Parathyroid adenoma (tissue), 2 donors: ENCODE results near the gene KCP.

Experiments
- H2AFZ ChIP-seq: fragments of 300-600 bp; sonication (generic); one replicate; pipeline ENCODE4 v1.7.0; 2017; ENCODE audit warnings: antibody characterized with exemption, mild to moderate bottlenecking
- H3K27ac ChIP-seq: fragments of 300-600 bp; sonication (generic); one replicate; pipeline ENCODE4 v1.7.0; 2017
- H3K27me3 ChIP-seq: fragments of 300-600 bp; sonication (generic); one replicate; pipeline ENCODE4 v1.7.0; 2017; ENCODE audit warnings: low read length; ENCODE audit not compliant: control insufficient read depth, insufficient read depth
- H3K36me3 ChIP-seq: fragments of 300-600 bp; sonication (generic); one replicate; pipeline ENCODE4 v1.7.0; 2017; ENCODE audit warnings: low read length; ENCODE audit not compliant: control insufficient read depth, insufficient read depth
- H3K4me1 ChIP-seq: fragments of 300-600 bp; sonication (generic); one replicate; pipeline ENCODE4 v1.7.0; 2017; ENCODE audit warnings: control low read depth
- H3K4me2 ChIP-seq: fragments of 300-600 bp; sonication (generic); one replicate; pipeline ENCODE4 v1.7.0; 2017; ENCODE audit warnings: low read length
- H3K4me3 ChIP-seq: fragments of 300-600 bp; sonication (generic); one replicate; pipeline ENCODE4 v1.7.0; 2017; ENCODE audit warnings: low read depth, low read length
- H3K79me2 ChIP-seq: fragments of 300-600 bp; sonication (generic); one replicate; pipeline ENCODE4 v1.7.0; 2017; ENCODE audit warnings: control low read depth
- H3K9ac ChIP-seq: fragments of 300-600 bp; sonication (generic); one replicate; pipeline ENCODE4 v1.7.0; 2017; ENCODE audit warnings: mild to moderate bottlenecking
- H3K9me3 ChIP-seq: fragments of 300-600 bp; sonication (generic); one replicate; pipeline ENCODE4 v1.7.0; 2017; ENCODE audit warnings: low read length; ENCODE audit not compliant: control insufficient read depth
- TF ChIP-seq, protein P1 (sequence below): fragments of 300-600 bp; sonication (generic); IDR thresholded peaks from one replicate; pipeline ENCODE4 v1.7.0; 2017; ENCODE audit warnings: antibody characterized with exemption, mild to moderate bottlenecking
- donor health status: primary hyperparathyroidism.

Gene KCP

DNA sequence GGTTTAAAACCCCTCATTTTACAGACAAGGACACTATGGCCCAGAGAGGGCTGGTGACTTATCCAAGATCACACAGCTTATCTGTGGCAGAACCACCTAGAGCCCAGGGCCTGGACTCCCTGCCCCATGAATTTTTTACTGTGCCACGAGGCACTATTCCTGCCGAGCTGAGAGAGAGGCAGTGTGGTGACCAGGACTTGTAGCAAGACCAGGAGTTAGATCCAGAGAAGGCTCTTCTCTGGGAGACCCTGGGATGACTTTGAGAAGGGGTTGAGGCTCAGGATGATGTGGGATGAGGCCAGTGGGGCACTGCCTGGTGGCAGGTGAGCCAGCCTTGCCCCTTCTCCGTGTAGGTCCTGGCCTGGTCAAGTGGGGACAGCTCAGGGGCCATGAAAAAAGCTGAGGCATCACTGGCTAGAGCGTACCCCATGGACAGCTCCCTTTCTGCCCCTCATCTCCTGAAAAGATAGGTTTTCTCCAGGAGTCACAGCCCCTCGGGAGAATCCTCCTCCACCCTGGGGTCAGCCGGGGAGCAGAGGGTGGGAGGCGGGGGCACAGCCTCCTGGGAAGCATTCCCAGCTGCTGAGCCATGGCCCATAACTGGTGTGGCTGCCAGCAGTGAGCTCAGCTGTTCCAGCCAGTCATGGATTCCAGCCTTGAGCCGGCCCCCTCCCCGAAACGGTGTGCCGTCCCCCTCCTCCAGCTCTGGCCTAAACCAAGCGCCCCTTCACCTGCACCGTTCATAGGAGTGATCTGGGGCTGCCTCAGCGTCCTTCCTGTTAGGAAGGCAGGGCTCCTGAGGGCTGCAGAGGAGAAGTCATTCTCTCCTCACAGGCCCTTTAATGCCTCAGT lies 74.5 kb downstream of the KCP start:
- Histone ChIP-seq H3K4me1 (peaks cover 10% of the 10 kb centered on the region), H3K9me3 (no peaks in the 10 kb centered on the region), H3K27ac (no peak overlapping the region), H3K4me2 (no peak overlapping the region), H3K79me2 (no peaks in the 10 kb centered on the region), H3K4me3 (no peak overlapping the region), H3K9ac (no peak overlapping the region), H3K36me3 (no peaks in the 10 kb centered on the region), H3K27me3 (no peaks in the 10 kb centered on the region), H2AFZ (no peak overlapping the region)
- TF ChIP-seq, protein P1, sequence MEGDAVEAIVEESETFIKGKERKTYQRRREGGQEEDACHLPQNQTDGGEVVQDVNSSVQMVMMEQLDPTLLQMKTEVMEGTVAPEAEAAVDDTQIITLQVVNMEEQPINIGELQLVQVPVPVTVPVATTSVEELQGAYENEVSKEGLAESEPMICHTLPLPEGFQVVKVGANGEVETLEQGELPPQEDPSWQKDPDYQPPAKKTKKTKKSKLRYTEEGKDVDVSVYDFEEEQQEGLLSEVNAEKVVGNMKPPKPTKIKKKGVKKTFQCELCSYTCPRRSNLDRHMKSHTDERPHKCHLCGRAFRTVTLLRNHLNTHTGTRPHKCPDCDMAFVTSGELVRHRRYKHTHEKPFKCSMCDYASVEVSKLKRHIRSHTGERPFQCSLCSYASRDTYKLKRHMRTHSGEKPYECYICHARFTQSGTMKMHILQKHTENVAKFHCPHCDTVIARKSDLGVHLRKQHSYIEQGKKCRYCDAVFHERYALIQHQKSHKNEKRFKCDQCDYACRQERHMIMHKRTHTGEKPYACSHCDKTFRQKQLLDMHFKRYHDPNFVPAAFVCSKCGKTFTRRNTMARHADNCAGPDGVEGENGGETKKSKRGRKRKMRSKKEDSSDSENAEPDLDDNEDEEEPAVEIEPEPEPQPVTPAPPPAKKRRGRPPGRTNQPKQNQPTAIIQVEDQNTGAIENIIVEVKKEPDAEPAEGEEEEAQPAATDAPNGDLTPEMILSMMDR, result no peak

DNA sequence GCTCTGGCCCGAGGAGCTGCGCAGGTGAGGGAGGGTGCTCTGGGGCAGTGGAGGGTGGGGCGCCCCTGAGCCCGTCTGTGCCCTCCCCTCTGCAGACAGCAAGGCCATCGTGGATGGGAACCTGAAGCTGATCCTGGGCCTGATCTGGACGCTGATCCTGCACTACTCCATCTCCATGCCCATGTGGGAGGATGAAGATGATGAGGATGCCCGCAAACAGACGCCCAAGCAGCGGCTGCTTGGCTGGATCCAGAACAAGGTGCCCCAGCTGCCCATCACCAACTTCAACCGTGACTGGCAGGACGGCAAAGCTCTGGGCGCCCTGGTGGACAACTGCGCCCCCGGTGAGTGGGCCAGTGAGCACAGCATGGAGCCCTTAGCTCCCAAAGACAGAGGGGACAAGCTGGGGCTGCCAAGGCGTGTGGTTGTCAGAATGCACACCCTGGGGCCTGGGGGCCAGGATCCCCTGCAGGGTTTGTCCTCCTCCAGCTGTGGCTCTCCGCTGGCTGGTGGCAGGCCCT lies 75.2 kb downstream of the KCP start:
- H3K9me3 ChIP-seq, result no peaks in the 10 kb centered on the region
- no peaks in the 10 kb centered on the region for H3K79me2 ChIP-seq
- H3K4me3 ChIP-seq, result no peak overlapping the region
- no peak overlapping the region for H3K27ac ChIP-seq
- peaks cover 14% of the 10 kb centered on the region for H3K4me1 ChIP-seq
- no peaks in the 10 kb centered on the region for H3K36me3 ChIP-seq
- H3K4me2 ChIP-seq, result no peak overlapping the region
- H2AFZ ChIP-seq, result no peak overlapping the region
- no peak overlapping the region for H3K9ac ChIP-seq
- TF ChIP-seq, protein P1, result no peak
- no peaks in the 10 kb centered on the region for H3K27me3 ChIP-seq

DNA sequence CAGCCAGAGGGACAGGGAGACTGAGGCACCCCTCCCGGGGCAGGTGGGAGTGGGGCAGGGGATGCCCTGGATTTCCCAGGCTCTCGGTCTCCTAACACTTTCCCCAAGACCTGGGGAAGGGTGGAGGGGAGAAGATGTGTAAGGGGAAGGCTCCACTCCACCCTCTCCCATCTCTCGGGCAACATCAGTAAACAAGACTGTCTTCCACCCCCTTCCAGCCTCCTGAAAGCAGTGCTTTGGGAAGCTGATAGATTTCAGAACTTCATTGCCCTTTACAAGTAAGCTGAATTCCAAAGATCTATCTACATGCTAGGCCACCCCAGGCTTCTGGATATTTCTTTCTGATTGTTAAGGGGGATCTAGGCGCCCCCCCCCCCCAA lies 76.6 kb downstream of the KCP start:
- no peaks in the 10 kb centered on the region for H3K36me3 ChIP-seq
- H3K27me3 ChIP-seq, result no peaks in the 10 kb centered on the region
- TF ChIP-seq, protein P1, result no peak
- H3K9me3 ChIP-seq, result no peaks in the 10 kb centered on the region
- no peak overlapping the region for H3K4me3 ChIP-seq
- no peak overlapping the region for H2AFZ ChIP-seq
- H3K27ac ChIP-seq, result no peak overlapping the region
- no peak overlapping the region for H3K9ac ChIP-seq
- H3K79me2 ChIP-seq, result no peaks in the 10 kb centered on the region
- no peak overlapping the region for H3K4me2 ChIP-seq
- peaks cover 14% of the 10 kb centered on the region for H3K4me1 ChIP-seq

DNA sequence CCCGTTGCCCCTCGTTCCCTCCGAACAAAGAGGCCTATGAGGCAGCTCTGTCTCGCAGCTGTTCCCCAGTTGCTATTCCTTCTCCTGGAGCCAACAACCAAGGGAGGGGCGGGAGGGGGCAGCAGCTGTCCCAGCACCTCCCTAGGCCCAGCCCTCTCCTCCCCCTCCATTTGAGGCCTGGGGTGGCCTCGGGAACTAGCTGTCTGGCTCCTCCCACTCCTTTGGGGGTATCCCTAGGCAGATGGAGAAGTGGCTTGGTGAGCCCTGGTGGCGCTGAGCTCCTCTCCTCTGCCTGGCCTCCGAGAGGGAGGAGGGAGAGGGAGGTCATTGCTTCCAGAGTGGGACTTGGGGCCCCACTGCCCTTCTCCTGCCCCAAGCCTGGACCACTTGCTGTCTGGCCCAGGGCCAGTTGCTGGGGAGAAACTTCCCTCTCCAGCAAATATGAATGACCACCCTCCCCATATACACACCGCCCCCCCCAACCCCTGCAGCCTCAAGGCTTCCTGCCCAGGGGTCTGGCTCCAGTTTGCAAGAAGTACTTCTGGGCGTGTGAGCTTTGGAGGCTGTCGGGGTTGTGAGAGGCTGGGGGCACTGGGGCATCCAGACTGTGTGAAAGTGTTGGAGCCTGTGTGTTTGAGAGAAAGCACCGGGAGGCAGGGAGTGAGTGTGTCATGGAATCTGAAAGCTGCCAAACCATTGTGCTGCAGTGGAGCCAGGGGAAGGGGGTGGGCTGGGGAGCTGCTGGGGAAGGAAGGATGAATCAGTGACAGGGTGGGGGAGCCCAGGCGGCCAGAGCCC lies 77.2 kb downstream of the KCP start:
- Histone ChIP-seq H3K79me2 (no peaks in the 10 kb centered on the region), H3K36me3 (no peaks in the 10 kb centered on the region), H3K27me3 (no peaks in the 10 kb centered on the region), H3K9ac (no peak overlapping the region), H3K4me1 (peaks cover 14% of the 10 kb centered on the region), H3K9me3 (no peaks in the 10 kb centered on the region), H3K4me2 (no peak overlapping the region), H2AFZ (no peak overlapping the region), H3K27ac (no peak overlapping the region), H3K4me3 (no peak overlapping the region)
- TF ChIP-seq, protein P1, result no peak
